HG02885 (cell line): ENCODE results near the gene LRRC38.

Experiments
- ATAC-seq: cut with Tn5 transposase; IDR thresholded peaks from one replicate; pipeline ENCODE4 v1.9.1; 2021; ENCODE audit warnings: mild to moderate bottlenecking; ENCODE audit not compliant: unreplicated experiment, poor library complexity

The LRRC38 gene

DNA sequence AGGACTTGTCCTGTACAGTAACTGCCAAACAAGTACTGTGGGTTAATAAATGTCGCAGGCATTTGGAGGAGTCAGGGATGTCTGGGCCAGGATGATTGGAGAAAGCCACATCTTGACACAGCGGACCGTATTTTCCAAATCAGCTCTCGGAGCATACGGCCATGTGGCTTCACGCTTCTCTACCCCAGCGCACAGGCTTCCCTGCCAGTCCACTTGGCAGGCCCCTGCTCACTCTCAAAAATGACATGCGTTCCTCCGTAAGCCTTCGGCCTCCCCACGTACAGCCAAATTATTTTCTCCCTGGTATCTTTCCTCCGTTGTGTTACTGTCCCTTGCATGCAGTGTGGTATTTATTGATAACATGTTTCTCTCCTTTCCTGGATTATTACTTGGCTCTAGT lies 7.2 kb upstream of the LRRC38 start:
- ATAC-seq: no peak

DNA sequence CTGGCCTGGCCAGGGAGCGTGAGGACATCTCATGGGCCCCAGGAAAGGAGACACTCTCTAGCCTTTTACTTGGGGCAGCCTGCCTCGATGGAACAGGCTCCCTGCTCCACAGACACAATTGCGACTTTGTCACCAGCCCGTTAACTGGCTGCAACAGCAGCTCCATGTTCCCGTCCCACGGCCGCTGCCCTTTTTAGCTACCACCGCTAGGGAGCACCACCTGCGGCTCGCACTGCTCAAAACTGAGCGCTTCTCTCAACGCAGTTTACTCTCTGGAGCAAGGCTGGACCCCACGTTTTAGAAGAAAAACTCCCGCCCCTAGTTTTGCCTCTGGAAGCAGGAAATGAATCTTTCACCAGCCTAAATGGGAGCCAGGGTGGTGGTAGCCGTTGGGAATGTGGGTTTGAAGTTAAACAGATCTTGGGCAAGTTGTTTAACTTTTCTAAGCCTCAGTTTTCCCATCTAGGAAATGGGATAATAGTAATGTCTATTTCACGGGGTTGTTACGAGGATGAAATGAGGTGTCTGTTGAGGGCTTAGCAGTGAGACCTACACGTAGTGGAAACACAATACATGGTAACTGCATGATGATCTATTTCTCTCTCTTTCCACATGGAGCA lies 3.5 kb upstream of the LRRC38 start:
- no peak for ATAC-seq

DNA sequence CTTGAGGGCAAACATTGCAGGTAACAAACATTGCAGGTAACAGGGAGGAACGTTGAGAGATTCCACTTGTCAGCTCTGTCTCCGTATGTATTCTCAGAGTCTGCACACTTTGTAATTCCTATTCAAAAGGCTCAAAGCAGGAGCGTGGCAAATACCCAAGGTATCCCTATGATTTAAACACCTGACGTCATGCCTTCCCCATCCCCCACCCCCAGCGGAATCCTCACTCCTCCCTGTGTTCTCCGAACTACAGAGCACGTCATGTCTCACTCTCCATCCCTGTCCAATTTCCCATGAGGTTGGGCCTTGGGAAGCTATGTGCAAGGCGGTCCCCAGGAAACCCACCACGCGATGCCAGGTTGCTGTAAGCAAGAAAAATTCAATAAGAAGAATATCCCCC lies 2.8 kb upstream of the LRRC38 start:
- no peak for ATAC-seq

DNA sequence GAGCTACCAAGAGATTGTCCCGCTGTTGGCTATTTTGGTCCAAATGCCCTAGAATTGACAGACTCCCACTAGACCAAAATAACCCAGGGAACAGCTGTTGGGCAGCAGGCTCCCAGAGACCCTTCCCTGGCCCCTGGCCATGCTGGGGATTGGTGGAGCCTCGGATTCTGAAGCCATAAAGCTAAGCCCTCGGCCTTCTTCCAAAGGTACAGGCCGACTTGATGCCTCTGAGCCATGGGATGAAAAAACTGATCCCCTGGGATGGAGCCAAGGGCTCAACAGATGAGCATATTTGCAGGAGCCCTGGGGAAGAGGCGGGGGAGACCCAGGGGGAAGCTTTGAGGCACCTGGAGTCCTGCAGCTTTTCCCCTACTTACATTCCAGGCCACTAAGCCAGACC lies 1.0 kb upstream of the LRRC38 start:
- ATAC-seq: no peak

DNA sequence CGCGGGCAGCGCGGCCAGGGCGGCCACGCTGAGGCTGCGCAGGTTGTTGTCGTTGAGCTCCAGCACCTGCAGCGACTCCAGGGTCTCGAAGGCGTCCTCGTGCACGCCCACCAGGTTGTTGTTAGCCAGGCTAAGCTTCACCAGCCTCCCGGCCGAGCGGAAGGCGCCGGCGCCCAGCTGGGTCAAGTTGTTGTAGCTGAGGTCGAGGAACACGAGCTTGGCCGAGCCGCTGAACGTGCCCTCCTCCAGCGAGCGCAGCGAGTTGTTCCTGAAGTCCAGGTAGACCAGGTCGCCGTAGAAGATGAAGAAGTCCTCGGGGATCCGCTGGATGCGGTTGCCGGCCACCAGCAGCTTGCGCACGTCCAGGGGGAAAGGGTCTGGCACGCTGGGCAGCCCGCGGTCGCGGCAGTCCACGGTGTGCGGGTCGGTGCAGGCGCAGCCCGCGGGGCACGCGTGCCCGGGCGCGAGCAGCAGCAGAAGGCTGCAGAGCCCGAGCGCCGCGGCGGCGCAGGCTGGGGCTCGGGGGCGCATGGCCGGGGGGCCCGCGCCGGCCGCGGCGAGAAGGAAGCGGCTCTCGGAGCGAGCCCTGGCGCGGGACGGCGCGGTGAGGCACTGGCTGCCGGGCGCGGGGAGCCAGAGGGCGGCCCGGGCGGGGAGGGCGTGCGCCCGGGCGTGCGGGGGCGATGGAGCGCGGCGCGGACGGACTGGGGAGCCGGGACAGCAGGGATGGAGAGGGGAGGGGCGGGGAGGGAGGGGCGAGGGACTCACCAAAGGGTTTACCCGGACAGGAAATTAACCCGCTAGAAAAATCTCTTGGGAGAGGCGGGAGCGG lies 524 bp downstream of the LRRC38 start:
- no peak for ATAC-seq

DNA sequence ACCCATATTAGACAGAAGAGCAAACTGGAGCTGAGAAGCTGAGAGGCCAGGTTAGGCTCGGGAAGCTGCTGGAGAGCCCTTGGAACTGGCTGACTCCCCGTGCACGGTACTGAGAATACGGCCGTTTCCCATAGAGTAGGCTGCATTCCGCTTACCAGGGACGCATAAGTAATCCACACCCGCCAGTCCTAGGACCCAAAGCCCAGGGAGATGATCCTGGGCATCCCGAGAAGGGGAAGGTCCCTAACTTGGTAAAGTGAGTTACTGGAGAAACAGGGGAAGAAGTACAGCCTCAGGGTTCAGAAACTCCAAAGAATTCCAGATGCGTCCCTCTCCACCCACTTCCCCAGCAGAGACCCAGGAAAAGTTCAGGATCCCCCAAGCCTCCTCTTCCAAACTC lies 1.3 kb downstream of the LRRC38 start:
- no peak for ATAC-seq

DNA sequence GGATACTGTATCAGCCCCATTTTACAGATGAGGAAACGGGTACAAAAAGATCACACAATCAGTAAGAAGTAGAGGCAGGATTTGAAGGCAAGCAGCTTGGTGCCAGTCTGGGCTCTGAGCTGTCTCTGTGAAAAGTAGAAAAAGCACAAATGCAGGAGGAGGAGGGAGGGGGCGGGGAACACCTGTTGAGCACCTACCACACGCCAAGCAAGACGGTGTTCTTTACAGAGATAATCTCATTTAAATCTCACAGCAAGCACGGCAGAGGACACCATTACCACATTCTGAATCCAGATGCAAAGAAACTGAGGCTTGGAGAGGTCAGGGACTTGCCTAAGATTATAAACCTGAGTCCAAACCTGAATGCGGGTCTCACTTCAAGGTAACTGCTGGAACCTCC lies 3.3 kb downstream of the LRRC38 start:
- ATAC-seq: no peak

DNA sequence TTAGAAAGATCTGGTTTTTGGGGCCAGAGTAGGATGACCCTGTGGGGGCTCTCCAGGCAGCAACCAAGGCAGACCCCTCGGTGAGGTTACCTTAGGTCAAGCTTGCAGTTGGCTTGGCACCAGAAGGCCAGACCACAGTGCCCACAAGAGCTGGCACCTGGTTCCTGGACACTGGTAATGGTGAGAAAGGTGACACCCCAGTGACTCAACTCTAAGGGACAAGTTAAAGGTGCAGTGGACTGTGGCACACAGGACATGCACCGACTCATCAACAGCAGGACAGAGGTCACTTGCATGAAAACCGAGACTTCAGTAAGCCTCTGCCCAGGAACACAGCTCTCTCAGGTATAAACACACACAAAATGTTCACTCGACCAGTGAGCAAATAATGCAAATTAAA lies 6.7 kb downstream of the LRRC38 start:
- no peak for ATAC-seq

DNA sequence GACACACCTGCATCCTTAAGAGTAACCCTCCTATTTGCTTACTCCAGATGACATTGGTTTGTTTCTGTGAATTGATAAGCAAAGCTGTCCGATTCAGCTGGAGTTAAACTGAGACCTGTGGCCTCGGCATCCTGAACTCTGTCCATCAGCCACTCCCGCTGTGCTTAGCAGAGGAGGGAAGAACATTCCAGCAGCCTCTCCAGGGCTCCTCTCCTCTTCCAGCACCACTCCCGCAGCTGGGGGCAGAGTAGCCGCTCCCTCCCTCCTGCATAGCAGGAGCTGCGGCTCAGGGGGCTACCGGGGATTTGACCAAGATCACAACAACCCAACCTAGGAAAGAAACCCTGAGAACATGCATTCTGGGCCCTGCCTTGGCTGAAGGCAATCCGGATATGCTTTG lies 8.8 kb downstream of the LRRC38 start:
- no peak for ATAC-seq

DNA sequence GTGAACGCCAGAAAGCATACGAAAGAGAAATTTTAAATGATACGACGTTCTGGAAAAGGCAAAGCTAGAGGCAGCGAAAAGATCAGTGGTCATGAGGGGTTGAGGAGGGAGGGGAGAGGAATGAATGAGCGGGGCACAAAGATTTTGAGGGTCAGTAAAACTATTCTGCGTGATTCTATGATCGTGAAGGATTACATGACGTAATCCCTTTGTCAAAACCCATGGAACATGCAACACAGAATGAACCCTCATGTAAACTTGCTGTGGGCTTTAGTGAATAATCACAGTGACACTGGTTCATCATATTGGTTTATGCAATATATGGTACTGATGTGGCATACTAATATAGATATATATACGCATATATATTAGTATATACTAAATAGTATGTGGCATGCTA lies 13.0 kb downstream of the LRRC38 start:
- ATAC-seq: no peak

DNA sequence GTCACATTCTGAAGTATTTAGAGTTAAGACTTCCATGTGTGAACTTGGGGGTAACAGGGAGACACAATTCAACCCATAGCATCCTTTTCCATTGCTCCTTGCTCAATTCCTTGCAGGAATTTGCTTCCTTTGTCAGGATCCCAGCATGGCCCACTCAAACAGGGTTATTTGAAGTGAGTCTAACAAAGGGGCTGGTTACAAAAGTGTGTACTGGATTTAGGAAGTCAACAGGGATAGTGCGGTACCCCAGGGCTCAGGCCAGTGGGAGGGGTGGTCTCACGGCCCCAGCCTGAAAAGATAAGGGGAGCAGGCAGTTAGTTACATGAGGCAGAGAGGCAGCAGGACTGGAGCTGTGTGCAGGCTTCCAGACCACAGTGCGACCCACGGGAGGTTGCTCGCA lies 14.4 kb downstream of the LRRC38 start:
- no peak for ATAC-seq

DNA sequence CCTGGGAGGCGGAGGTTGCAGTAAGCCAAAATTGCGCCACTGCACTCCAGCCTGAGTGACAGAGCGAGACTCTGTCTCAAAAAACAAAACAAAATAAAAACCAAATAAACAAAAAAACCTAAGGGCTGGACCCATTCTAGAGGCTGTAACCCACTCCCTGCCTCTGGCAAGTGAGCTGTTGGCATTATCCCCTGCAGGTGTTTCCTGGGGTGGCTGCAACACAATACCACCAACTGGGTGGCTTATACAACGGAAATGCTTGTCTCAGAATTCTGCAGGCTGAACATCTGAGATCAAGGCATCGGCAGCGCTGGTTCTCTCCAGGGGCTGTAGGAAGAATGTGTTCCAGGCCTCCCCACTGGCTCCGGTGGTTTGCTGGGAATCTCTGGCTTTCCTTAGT lies 15.2 kb downstream of the LRRC38 start:
- no peak for ATAC-seq

DNA sequence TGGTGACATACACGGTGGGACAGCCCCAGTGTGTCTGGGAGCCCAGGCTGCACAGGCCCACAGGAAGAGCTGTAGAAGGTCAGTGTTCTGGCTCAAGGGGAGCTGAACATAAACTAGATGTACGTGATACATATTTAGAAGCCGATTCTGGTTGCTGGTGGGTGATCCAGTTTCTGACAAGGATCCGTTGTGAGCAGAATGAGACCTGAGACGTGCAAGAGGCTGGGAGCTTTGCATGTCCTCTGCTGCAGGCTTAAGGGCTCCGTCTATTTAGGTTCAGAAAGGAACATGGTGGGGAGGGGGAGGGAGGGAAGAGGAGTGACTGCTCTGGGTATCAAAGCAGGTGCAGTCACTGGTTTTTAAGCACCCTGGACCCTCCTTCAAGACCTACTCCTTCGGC lies 18.6 kb downstream of the LRRC38 start:
- ATAC-seq: no peak

DNA sequence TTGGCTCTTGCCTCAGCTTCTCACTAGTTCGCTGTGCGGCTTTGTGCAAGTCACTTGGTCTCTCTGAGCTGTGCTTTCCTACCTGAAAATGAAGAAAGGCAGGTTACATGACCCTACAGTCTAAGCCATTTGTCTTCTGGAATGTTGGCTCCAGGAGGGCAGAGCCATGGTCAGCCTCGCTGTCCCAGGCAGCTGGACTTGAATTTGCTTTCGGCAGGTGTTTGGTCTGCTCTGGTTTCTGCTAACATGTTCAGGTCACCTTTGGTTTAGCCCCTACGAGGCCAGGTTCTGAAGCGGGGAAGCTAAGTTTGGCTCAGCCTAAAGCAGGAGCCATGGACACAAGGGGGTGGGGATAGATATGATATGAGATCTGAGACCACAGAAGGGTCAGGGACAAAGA lies 19.1 kb downstream of the LRRC38 start:
- ATAC-seq: no peak

DNA sequence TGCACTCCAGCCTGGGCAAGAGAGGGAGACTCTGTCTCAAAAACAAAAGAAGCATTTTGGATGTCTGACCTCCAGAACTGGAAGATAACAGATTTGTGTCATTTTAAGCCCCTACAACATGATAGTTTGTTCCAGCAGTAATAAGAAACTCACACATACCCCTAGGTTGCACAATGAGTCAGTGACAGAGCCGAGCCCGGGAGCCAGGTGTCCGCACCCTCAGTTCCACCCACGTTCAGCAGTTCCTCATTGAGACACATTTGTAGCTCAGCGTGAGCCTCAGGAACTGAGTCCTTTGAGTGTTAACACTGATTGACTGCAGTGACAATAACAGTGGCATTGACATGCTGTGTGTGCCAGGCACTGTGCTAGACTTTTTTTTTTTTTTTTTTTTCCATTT lies 19.8 kb downstream of the LRRC38 start:
- peak; percentile 65 for ATAC-seq

DNA sequence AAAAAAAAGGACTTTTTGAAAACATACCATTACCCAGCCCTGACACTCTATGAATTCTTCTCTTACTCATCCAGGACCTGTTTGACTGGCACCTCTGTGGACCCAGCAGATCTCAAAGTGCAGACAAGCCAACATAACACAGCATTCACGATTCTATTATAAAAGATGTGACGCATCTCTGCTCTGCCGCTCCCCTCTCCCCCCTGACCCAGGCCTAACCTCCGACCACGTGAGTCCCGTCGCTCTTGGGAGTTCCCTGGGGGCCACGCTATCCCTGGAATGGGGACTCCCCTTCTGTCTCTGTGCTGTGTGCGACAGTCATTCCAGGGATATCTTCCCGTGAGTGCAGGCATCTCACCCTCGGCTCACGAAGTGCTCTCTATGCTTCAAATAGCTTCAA lies 21.1 kb downstream of the LRRC38 start:
- ATAC-seq: no peak

DNA sequence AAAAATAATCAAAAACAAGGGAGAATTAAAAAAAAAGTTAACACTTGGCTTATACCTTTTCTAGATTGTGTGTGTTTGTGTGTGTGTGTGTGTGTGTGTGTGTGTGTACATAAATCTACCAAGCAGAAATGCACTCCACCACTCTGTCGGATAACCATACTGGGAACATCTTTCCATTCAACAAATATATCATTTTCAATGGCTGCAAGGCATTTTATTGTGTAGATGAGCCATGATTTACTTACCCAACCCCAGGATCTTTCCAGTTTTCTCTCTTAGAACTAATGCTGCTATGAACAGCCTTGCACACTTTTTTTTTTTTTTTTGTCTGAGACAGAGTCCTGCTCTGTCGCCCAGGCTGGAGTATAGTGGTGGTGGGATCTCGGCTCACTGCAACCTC lies 25.8 kb downstream of the LRRC38 start:
- ATAC-seq: no peak

DNA sequence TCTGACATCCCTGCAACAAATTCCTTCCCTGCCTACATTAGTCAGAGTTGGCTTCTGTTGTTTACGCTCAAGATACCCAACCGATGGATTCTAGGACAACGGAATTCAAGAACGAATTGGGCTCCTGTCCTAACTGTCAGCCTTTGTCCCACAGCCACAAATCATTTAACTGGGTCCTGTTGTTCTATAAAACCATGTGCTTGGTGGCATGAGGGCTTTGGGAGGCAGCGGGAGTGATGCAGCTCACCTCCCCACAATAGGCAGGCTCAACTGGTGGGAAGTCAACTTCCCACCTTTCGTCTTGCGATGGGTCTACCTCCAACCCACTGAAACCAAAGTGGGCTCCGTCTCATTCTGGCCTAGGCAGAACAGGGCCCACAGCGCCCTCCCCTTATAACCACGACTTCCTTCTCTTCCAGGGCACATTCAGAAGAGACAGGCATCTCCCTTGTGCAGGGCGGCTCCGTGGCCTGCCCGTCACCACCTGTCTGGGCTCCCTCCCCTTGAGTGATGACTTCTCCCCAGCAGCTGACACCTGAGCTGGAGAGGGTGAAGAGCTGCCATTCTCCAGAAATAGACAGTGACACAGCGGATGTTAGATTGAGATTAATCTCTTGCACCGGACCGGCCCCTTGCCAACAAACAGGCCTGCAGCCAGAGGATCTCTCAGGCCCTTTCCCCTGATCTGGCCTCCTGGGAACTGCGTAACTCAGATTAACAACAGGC lies 26.5 kb downstream of the LRRC38 start:
- ATAC-seq: no peak

DNA sequence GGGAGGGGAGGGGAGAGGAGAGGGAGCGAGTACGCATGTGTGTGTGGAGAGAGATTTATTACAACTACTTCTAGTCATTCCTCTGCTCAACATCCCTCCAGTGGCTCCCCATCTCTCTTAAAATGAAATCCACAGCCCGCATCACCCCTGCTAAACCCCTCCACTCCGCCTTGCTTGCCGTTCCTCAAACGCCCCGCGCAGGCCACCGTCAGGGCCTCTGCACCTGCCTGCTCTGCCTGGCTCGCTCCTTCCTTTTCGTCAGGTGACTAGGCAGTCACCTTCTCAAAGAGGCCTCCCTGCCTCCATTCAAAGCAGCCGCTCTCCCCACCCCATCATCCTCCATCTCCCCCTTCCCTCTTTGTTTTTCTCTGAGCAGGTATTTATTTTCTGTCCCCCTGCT lies 29.9 kb downstream of the LRRC38 start:
- ATAC-seq: no peak

DNA sequence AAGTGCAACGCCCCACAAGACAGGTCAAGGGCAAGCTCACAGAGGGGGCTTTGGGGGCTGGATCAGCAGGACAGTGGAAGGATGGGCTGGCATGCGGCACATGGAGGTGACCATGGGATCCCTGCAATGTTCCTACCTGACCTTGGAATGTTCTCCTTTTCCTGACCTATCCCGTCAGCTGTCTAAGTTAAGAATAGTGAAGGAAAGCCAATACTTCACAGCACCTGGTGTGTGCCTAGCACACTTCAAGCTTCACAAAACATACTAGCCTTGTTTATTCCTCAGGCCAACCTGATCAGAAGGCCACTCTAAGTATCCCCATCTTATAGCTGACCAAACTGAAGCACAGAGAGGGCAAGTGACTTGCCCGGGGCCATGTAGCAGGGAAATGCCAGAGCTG lies 31.2 kb downstream of the LRRC38 start:
- no peak for ATAC-seq

DNA sequence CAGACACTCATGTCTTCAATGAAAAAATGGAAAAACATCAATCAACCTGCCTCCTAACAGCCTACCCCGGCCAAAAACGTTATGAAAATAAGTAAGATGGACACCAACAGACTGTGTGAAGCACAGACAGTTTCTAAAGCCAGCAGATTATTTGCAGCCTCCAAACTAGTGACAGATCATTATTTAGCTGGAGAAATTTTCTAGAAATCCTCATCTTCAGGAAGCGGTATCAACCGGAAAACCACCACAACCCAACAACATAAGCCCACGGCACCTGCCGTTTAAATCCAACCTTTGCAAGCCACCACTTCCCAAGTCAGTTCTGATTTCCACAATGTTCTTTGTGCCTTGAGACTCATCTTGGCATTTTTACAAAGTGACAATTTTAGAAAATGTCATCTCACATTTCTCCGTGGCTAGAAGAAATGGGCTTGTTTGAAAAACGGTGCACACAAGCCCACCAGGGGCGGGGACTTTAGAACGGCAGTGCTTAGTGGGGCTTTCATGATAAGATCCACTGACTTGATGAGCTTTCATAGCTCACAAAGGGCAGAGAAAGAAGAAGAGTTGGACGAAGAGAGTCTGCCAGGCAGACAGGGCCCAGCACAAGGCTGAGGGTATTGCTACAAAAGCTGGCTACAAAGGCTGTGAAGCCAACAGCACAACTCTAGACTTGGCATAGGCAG lies 34.5 kb downstream of the LRRC38 start:
- no peak for ATAC-seq
